ENCODE measurements around the gene FRRS1. TPM values are rescaled to one million over a fixed set of nuclear protein-coding genes. Genes with fewer than 3 reads are reported as not detected.
"Not testable (repeated sequence)": the region's sequence is repeated elsewhere in the genome, so short reads cannot be mapped to it uniquely, and the experiment has no call there.

FRRS1 gene
- total RNA-seq, 2 experiments from 2014 or later = 0.33 to 1.1 TPM

- Histone ChIP-seq H3K27ac (ENCODE audit: low read depth in 1 of 2, low read length in 2 of 2) (no peak overlapping the region), H3K36me3 (ENCODE audit: insufficient read depth, low read length) (no peaks in the 10 kb centered on the region), H3K9me3 (ENCODE audit: control insufficient read depth in 1 of 2, insufficient read depth in 1 of 2, low read length in 2 of 2) (no peaks in the 10 kb centered on the region), H3K27me3 (ENCODE audit: control insufficient read depth in 1 of 2, insufficient read depth in 2 of 2, low read length in 2 of 2) (no peaks in the 10 kb centered on the region), H3K4me1 (ENCODE audit: insufficient read depth, low read length) (peaks cover 2% of the 10 kb centered on the region), H3K4me3 (ENCODE audit: low read length) (no peak overlapping the region)
- peaks cover 16% of the 10 kb centered on the region for H3K4me1 Mint-ChIP-seq (ENCODE audit: low read depth)
- H3K27ac Mint-ChIP-seq = no peak overlapping the region
- intact Hi-C loops (cut with DNase I, micrococcal nuclease) = no loop called here
- no peak for DNase-seq
- no peaks in the 10 kb centered on the region for H3K36me3 Mint-ChIP-seq (ENCODE audit: low read depth)
- no peak for TF ChIP-seq CTCF (IDR thresholded peaks at IDR 0.05)
- no peaks in the 10 kb centered on the region for H3K9me3 Mint-ChIP-seq
- no peaks in the 10 kb centered on the region for H3K27me3 Mint-ChIP-seq
- no peak overlapping the region for H3K4me3 Mint-ChIP-seq
- no peak for ATAC-seq (ENCODE audit: poor library complexity)
- POLR2A ChIA-PET = no interaction called here
- CTCF ChIA-PET = no interaction called here
Measured at GRCh38 chr1:99761774-99762173, 4.7 kb downstream of the FRRS1 start.

GRCh38 chr1:99759518-99760160, 6.8 kb downstream of the FRRS1 start:
- H3K27me3 ChIP-seq (ENCODE audit: control insufficient read depth in 1 of 2, insufficient read depth in 2 of 2, low read length in 2 of 2) = no peaks in the 10 kb centered on the region
- DNase-seq (no peak), ATAC-seq (ENCODE audit: poor library complexity) (no peak)
- TF ChIP-seq CTCF (IDR thresholded peaks at IDR 0.05) = no peak
- H3K4me3 Mint-ChIP-seq = no peak overlapping the region
- no peaks in the 10 kb centered on the region for H3K9me3 ChIP-seq (ENCODE audit: control insufficient read depth in 1 of 2, insufficient read depth in 1 of 2, low read length in 2 of 2)
- no peaks in the 10 kb centered on the region for H3K36me3 Mint-ChIP-seq (ENCODE audit: low read depth)
- ChIA-PET CTCF (no interaction called here), POLR2A (no interaction called here)
- H3K9me3 Mint-ChIP-seq = no peaks in the 10 kb centered on the region
- H3K4me1 ChIP-seq (ENCODE audit: insufficient read depth, low read length) = no peaks in the 10 kb centered on the region
- H3K4me1 Mint-ChIP-seq (ENCODE audit: low read depth) = peaks cover 8% of the 10 kb centered on the region
- no peak overlapping the region for H3K4me3 ChIP-seq (ENCODE audit: low read length)
- intact Hi-C loops (cut with DNase I, micrococcal nuclease) = no loop called here
- no peak overlapping the region for H3K27ac Mint-ChIP-seq
- no peaks in the 10 kb centered on the region for H3K36me3 ChIP-seq (ENCODE audit: insufficient read depth, low read length)
- H3K27me3 Mint-ChIP-seq = no peaks in the 10 kb centered on the region
- H3K27ac ChIP-seq (ENCODE audit: low read depth in 1 of 2, low read length in 2 of 2) = no peak overlapping the region

GRCh38 chr1:99758686-99759517, 7.5 kb downstream of the FRRS1 start:
- H3K36me3 ChIP-seq (ENCODE audit: insufficient read depth, low read length); ATAC-seq (ENCODE audit: poor library complexity); H3K27me3 Mint-ChIP-seq; H3K27me3 ChIP-seq (ENCODE audit: control insufficient read depth in 1 of 2, insufficient read depth in 2 of 2, low read length in 2 of 2); H3K36me3 Mint-ChIP-seq (ENCODE audit: low read depth); POLR2A ChIA-PET; H3K4me3 Mint-ChIP-seq; H3K9me3 Mint-ChIP-seq; H3K27ac ChIP-seq (ENCODE audit: low read depth in 1 of 2, low read length in 2 of 2); H3K9me3 ChIP-seq (ENCODE audit: control insufficient read depth in 1 of 2, insufficient read depth in 1 of 2, low read length in 2 of 2); intact Hi-C loops (cut with DNase I, micrococcal nuclease); DNase-seq; H3K4me1 Mint-ChIP-seq (ENCODE audit: low read depth); H3K4me1 ChIP-seq (ENCODE audit: insufficient read depth, low read length); H3K27ac Mint-ChIP-seq; H3K4me3 ChIP-seq (ENCODE audit: low read length): not testable (repeated sequence)
- CTCF ChIA-PET = interaction anchor here (0.6 kb wide), 1 partner anchor 28 kb away, joined by 3 read pairs; no protein-coding TSS in a partner anchor
